Epithelial cell of proximal tubule (primary cell): Measurements from ENCODE around the gene C8G. TPM values are rescaled to one million over a fixed set of nuclear protein-coding genes. Genes with fewer than 3 reads are reported as not detected.

Experiments
- DNase-seq: peaks from one replicate; pipeline ENCODE4 v3.0.0-alpha.2; 2011; ENCODE audit warnings: low read depth
- H3K4me3 ChIP-seq: 2 replicates; pipeline ENCODE4 v1.5.1; 2011; ENCODE audit warnings: low read depth, mild to moderate bottlenecking, low read length
- total RNA-seq: library from RNA; depleted of rRNA; stranded (reverse); fragments of >200 nt; gene quantifications from 2 replicates; pipeline ENCODE4 v1.2.3, GENCODE V29; 2015
- TF ChIP-seq, protein P1 (sequence below): conservative IDR thresholded peaks from 2 replicates; pipeline ENCODE4 v1.5.1; 2012; ENCODE audit warnings: low read depth, mild to moderate bottlenecking, low read length

Gene C8G
- total RNA-seq, 1 donor from 2014 or later = not detected

DNA sequence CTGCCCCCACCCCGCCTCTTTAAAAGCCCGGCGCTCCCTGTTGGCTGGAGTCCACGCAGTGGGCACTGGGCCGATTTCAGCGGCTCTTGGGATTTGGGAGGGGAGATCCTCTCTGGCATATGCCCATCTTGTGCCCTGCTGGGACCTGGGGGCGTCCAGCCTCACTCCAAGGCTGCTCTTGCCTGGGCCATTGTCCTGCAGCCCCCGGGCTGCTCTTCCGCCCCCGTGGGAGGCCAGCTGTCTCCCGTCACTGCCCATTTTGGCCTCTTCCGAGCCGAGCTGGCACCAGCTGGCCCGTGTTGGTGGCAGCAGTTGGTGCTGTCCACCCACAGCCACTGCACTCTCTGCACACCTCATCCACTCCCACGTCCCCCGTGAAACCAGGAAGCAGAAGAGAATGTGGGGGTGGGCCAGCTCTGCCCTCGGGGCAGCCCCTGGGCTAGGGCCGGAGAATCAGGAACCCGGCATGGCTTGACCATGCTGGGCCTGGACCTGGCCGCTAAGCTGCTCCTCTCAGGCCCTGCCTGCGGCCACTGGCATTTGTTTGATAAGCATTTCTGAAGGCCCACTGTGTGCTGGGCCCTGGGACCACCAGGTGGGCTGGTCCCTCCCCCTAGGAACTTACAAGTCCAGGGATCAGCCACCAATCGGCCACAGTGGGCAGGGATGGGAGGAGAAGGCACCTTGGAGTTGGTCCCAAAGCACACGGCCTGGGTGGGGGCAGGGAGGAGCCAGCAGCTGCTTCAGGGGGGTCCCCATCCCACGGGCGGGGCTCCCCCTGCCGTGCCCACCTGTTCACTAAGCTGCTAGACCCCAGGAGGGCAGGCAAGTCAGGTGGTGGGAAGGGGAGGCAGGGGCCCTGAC lies 2.2 kb downstream of the C8G start:
- no peak overlapping the region for H3K4me3 ChIP-seq
- no peak for DNase-seq
- TF ChIP-seq, protein P1, sequence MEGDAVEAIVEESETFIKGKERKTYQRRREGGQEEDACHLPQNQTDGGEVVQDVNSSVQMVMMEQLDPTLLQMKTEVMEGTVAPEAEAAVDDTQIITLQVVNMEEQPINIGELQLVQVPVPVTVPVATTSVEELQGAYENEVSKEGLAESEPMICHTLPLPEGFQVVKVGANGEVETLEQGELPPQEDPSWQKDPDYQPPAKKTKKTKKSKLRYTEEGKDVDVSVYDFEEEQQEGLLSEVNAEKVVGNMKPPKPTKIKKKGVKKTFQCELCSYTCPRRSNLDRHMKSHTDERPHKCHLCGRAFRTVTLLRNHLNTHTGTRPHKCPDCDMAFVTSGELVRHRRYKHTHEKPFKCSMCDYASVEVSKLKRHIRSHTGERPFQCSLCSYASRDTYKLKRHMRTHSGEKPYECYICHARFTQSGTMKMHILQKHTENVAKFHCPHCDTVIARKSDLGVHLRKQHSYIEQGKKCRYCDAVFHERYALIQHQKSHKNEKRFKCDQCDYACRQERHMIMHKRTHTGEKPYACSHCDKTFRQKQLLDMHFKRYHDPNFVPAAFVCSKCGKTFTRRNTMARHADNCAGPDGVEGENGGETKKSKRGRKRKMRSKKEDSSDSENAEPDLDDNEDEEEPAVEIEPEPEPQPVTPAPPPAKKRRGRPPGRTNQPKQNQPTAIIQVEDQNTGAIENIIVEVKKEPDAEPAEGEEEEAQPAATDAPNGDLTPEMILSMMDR = no peak

DNA sequence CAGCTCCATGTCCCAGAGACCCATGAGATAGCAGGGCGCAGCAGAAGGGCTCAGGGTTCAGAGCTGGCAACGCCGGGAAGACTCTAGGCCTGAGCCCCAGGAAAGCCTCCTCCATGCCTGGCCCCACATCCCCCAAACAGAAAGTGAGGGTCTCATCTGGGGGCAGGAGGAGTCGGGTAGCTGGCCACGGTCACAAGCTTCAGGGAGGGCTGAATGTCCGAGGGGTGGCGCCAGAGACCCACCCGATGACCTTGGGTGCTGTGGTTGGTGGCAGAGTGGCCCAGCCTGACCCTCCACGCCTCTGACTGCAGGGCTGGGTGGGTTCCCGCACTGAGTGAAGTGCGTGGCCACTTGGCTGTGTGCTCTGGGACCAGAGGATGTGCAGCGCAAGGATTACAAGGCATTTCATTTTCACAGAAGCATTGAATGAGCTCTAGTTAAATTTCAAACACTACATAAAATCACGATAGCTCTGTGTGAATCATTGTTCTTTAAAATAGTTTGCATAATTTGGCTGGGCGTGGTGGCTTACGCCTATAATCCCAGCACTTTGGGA lies 3.0 kb downstream of the C8G start:
- DNase-seq = no peak
- H3K4me3 ChIP-seq = no peak overlapping the region
- TF ChIP-seq, protein P1 = peak; percentile 58

DNA sequence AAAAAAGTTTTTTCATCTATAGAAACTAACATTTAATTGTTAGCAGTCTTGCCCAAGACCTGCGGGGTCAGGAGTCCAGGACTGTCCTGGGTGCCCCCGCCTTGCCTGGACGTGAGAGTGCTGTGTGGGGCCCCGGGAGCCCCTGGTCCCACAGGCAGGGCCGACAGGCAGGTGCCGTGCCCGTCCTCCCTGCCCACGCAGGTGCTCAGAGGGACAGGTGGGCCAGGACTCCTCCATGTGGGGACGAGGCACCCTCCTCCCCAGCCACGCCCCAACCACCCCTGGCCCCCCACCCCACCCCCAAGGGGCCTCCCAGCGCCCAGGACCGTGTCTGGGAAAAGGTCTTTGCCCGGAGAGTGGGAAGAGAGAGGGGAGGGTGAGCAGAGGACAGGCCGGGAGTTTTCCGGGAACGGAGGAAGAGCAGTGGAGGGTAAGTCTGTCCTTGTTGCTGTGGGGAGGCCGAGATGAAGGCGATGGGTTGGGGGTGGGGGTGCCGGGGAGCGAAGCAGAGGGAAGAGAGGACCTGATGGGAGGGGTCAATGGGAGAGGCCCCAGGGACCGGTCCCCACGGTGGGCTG lies 4.3 kb downstream of the C8G start:
- H3K4me3 ChIP-seq = peak overlapping the region; percentile 77
- DNase-seq = no peak
- TF ChIP-seq, protein P1 = no peak

DNA sequence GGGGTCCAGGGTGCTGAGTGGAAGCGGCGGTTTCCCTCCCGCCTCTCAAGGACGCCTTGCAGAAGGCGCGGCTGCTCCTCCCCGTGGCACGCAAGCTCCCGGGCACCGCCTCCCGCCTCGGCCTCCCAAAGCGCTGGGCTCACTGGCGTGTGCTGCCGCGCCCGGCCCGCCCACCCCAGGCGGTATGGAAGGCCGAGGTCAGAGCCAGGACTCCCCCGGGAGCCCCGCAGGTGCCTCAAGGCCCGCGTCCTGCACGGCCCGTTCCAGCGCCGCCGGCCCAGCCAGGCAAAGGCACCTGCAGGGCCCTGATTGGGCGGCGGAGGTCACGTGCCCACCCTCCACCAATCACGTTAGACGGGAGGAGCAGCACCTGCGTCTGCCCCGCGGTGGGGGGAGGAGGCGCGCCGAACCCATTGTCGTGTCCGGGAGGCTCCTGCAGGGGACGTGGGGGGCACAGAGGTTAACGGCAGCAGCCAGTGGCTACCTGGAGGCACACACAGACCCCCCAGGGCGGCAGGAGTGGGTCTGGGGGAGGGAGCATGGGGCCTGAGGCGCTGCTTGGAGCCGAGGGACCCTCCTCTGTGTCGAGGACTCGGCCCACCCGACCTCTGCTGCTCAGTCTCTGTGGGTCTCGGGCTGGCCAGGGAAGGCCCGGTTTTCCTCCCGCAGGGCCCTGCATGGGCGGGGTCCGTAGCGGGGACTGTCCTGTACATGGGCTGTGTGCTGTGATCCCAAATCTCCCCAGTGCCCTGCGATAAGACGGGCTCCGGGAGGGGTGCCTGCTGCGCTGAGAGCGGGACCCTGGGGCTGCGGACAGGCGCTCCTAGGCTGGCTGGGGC lies 5.0 kb downstream of the C8G start:
- TF ChIP-seq, protein P1 = no peak
- no peak for DNase-seq
- peak overlapping the region; percentile 77 for H3K4me3 ChIP-seq

- DNase-seq = no peak
- peak overlapping the region; percentile 77 for H3K4me3 ChIP-seq
- TF ChIP-seq, protein P1 = no peak
Observed at GRCh38 chr9:136950656-136951276, 5.7 kb downstream of the C8G start.

DNA sequence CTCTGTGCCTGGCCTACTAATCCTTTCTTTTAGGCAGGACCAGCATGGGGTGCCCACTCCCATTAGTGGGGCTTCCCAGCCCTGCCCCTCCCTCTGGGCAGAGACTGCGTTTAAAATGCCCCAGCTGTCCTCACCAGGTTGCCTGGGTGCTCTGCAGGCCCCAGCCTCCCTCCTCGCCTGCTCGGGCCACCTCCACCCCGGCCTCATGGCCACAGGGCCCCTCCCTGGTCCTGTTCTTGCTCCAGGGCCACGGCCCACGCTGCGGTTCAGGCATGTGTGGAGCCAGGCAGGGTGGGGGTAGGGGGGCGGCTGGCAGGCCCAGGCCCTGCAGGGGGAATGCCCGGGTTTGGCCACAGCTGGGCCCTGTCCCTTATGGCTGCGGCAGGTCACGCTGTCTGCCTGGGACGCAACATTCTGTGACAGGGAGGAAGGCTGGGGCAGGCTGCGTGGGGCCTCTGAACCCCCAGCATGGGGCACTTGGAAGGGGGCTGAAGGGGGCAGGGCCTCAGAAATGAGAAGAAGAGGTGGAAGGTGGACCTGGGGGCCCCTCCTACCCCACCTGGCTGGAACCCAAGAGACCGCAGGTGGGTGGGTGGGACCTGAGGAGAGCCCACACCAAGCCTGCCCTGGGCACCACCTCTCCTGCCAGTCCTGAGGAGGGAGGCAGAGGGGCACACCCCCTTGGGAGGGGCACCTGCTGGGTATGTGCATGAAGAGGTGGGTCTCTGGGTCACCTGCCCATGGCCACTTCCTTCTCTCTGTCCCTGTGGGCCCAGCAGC lies 6.7 kb downstream of the C8G start, which contains the start of gene LCN12:
LCN12 (plus strand) TSS at position 733 of the 780 bp plus-strand sequence. CDS start 55 bp downstream, outside the sequence.
- no peak within 1 kb of the TSS for H3K4me3 ChIP-seq
- DNase-seq = no peak
- TF ChIP-seq, protein P1 = no peak
